ENCODE results near the gene HPN.

HPN gene

GRCh38 chr19:35114353-35115176 lies 73.0 kb downstream of the HPN start:
- FAIRE-seq = peak; percentile 45
- peak; percentile 65 for DNase-seq (ENCODE audit: extremely low spot score, insufficient read length, low read depth)

DNA sequence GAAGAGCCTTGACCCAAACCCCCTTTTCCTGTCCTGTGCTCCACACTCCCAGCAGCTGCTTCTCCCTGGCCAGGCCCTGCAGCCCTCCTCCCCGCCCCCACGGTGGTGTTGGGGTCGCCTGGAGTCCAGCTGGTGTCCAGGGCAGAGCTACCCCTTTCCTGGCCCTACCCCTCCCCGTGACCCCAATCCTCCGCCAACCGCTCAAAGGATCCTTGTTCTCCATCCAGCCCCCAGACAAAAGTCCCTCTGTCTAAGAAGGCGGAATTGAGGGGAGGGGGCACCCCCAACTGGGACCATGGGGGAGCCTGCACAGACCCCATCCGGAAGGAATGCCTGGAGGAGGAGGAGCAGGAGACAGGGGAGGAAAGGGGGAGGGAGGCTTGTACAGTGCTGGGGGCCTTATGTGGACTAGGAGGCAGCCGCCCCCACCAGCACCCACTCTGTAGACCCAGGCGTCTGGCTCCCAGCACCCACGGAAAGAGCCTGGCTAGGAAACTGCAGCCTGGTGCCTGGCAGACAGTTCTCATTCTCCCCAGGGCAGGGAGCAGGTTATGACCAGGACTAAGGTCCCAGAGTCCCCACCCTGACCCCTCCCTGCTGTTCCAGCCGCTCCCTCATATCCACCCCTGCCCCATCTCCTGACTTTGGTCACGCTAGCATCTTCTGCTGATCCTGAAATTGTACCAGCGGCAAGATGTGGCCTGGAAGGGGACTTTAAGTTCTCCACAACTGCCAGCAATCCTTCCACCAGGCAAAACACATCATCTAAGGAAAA lies 73.8 kb downstream of the HPN start, which contains the start of gene FXYD3:
FXYD3 (plus strand) TSS at position 647 of the 775 bp plus-strand sequence. CDS start 3,554 bp downstream, outside the sequence.
- FAIRE-seq (no peak), DNase-seq (ENCODE audit: extremely low spot score, insufficient read length, low read depth) (no peak)

Data from GM18507 (cell line).